MM.1S (cell line): ENCODE measurements around the gene SHISA7.
A peak's percentile ranks its signal among the peaks of the same experiment; 100 is the strongest.

ENCODE experiments used
- DNase-seq: peaks from one replicate; pipeline ENCODE4 v3.0.0-alpha.2; 2015
- H2AFZ ChIP-seq: fragments of 300-600 bp; sonication (generic); 2 replicates; pipeline ENCODE4 v1.6.0; 2016; ENCODE audit warnings: antibody characterized with exemption, low read length
- H3F3A ChIP-seq: fragments of 300-600 bp; sonication (generic); 2 replicates; pipeline ENCODE4 v1.6.1; 2016; ENCODE audit warnings: mild to moderate bottlenecking, antibody characterized with exemption, low read length, moderate library complexity, mixed read lengths; ENCODE audit not compliant: insufficient read depth
- H3K27ac ChIP-seq: fragments of 300-600 bp; sonication (generic); 2 replicates; pipeline ENCODE4 v1.5.1; 2016; ENCODE audit warnings: mild to moderate bottlenecking, low read length
- H3K27me3 ChIP-seq: fragments of 300-600 bp; sonication (generic); replicated peaks from 2 replicates; pipeline ENCODE4 v1.6.0; 2016; ENCODE audit warnings: low read length; ENCODE audit not compliant: insufficient read depth
- H3K36me3 ChIP-seq: fragments of 300-600 bp; sonication (generic); replicated peaks from 2 replicates; pipeline ENCODE4 v1.6.1; 2016; ENCODE audit warnings: mild to moderate bottlenecking, low read length, mixed read lengths; ENCODE audit not compliant: insufficient read depth
- H3K4me1 ChIP-seq: fragments of 300-600 bp; sonication (generic); 2 replicates; pipeline ENCODE4 v1.6.1; 2016; ENCODE audit warnings: low read length, mixed read lengths
- H3K4me2 ChIP-seq: fragments of 300-600 bp; sonication (generic); 2 replicates; pipeline ENCODE4 v1.6.0; 2016; ENCODE audit warnings: low read depth, low read length
- H3K4me3 ChIP-seq: fragments of 300-600 bp; sonication (generic); 2 replicates; pipeline ENCODE4 v1.5.1; 2016; ENCODE audit warnings: low read length, mixed read lengths
- H3K79me2 ChIP-seq: fragments of 300-600 bp; sonication (generic); 2 replicates; pipeline ENCODE4 v1.6.1; 2016; ENCODE audit warnings: mixed run types, low read length, mixed read lengths
- H3K9ac ChIP-seq: fragments of 300-600 bp; sonication (generic); 2 replicates; pipeline ENCODE4 v1.6.1; 2016; ENCODE audit warnings: low read length, mixed read lengths
- H3K9me2 ChIP-seq: fragments of 300-600 bp; sonication (generic); replicated peaks from 2 replicates; pipeline ENCODE4 v1.6.1; 2016; ENCODE audit warnings: mild to moderate bottlenecking, low read length, mixed read lengths; ENCODE audit not compliant: insufficient read depth
- H3K9me3 ChIP-seq: fragments of 300-600 bp; sonication (generic); replicated peaks from 2 replicates; pipeline ENCODE4 v1.6.1; 2016; ENCODE audit warnings: mild to moderate bottlenecking, low read length, mixed read lengths; ENCODE audit not compliant: insufficient read depth
- H4K20me1 ChIP-seq: fragments of 300-600 bp; sonication (generic); 2 replicates; pipeline ENCODE4 v1.6.1; 2016; ENCODE audit warnings: mild to moderate bottlenecking, low read length, moderate library complexity, mixed read lengths; ENCODE audit not compliant: insufficient read depth
- CTCF ChIP-seq: fragments of 300-600 bp; sonication (generic); IDR thresholded peaks from 2 replicates; pipeline ENCODE4 v1.5.1; 2016; ENCODE audit warnings: antibody characterized with exemption, low read length, mixed read lengths
- EZH2 ChIP-seq: fragments of 300-600 bp; sonication (generic); optimal IDR thresholded peaks from 2 replicates; pipeline ENCODE3; 2017; ENCODE audit warnings: low read depth, mild to moderate bottlenecking, antibody characterized with exemption, low read length, mixed read lengths
- EZH2phosphoT487 ChIP-seq: fragments of 300-600 bp; sonication (generic); IDR thresholded peaks from 2 replicates; pipeline ENCODE4 v1.6.1; 2018; ENCODE audit warnings: antibody characterized with exemption, low read length

The SHISA7 gene

GRCh38 chr19:55387736-55388497 is 55.2 kb downstream of the SHISA7 start:
- Histone ChIP-seq H3K27ac (no peak overlapping the region), H3K9me2 (no peaks in the 10 kb centered on the region), H3K9me3 (no peaks in the 10 kb centered on the region), H3K36me3 (peaks cover 19% of the 10 kb centered on the region), H3F3A (peaks cover 75% of the 10 kb centered on the region), H3K9ac (no peak overlapping the region; the same call in 1 of the 2 replicates), H3K4me2 (peak overlapping the region; percentile 98; the same call in 1 of the 2 replicates), H2AFZ (no peak overlapping the region), H3K27me3 (no peaks in the 10 kb centered on the region), H3K4me1 (peaks cover 20% of the 10 kb centered on the region), H3K79me2 (peaks cover 53% of the 10 kb centered on the region), H4K20me1 (peaks cover 41% of the 10 kb centered on the region), H3K4me3 (no peak overlapping the region; the same call in 1 of the 2 replicates)
- no peak for TF ChIP-seq CTCF
- TF ChIP-seq EZH2phosphoT487, result no peak
- no peak for TF ChIP-seq EZH2
- no peak for DNase-seq

- peak overlapping the region; percentile 91 for H3K4me3 ChIP-seq
- peaks cover 74% of the 10 kb centered on the region for H3F3A ChIP-seq
- H3K4me2 ChIP-seq, result peak overlapping the region; percentile 98
- H3K9ac ChIP-seq, result peak overlapping the region; percentile 94
- no peak overlapping the region for H3K27ac ChIP-seq
- H3K4me1 ChIP-seq, result peaks cover 29% of the 10 kb centered on the region
- H3K27me3 ChIP-seq, result no peaks in the 10 kb centered on the region
- H3K36me3 ChIP-seq, result peaks cover 19% of the 10 kb centered on the region
- H3K79me2 ChIP-seq, result peaks cover 67% of the 10 kb centered on the region
- H3K9me2 ChIP-seq, result no peaks in the 10 kb centered on the region
- no peaks in the 10 kb centered on the region for H3K9me3 ChIP-seq
- peaks cover 41% of the 10 kb centered on the region for H4K20me1 ChIP-seq
- TF ChIP-seq EZH2phosphoT487 (no peak), EZH2 (no peak), CTCF (no peak)
- no peak overlapping the region for H2AFZ ChIP-seq
- no peak for DNase-seq
Observed at GRCh38 chr19:55386493-55386971, 56.6 kb downstream of the SHISA7 start.

GRCh38 chr19:55385724-55386492 is 57.2 kb downstream of the SHISA7 start, which contains the start of gene RPL28:
TSS of gene RPL28 (plus strand) at chr19:55385932. CDS start at chr19:55386358, 426 bp downstream.
- H3K79me2 ChIP-seq, result peaks cover 68% of the 10 kb centered on the region
- peaks cover 41% of the 10 kb centered on the region for H4K20me1 ChIP-seq
- H3K4me1 ChIP-seq, result peaks cover 29% of the 10 kb centered on the region
- DNase-seq, result peak; percentile 99
- H3K9ac ChIP-seq, result peak within 1 kb of the TSS; percentile 94
- TF ChIP-seq EZH2 (no peak), CTCF (no peak), EZH2phosphoT487 (no peak)
- H3K9me3 ChIP-seq, result no peaks in the 10 kb centered on the region
- peak within 1 kb of the TSS; percentile 85 for H3K27ac ChIP-seq
- peak within 1 kb of the TSS; percentile 74 for H2AFZ ChIP-seq
- H3K4me2 ChIP-seq, result peak within 1 kb of the TSS; percentile 98
- H3K36me3 ChIP-seq, result peaks cover 19% of the 10 kb centered on the region
- no peaks in the 10 kb centered on the region for H3K9me2 ChIP-seq
- H3K4me3 ChIP-seq, result peak within 1 kb of the TSS; percentile 91
- H3F3A ChIP-seq, result peaks cover 68% of the 10 kb centered on the region
- H3K27me3 ChIP-seq, result no peaks in the 10 kb centered on the region
